Effector memory CD4-positive, alpha-beta T cell (primary cell): ENCODE data around the gene LIF.

ENCODE experiments used
- DNase-seq, 3 donors: peaks; one replicate each; pipeline ENCODE4 v3.0.0-alpha.2; 2020
- H3K27ac ChIP-seq: 2 replicates; pipeline ENCODE4 v1.7.0; 2013; ENCODE audit warnings: mild to moderate bottlenecking, low read length, moderate library complexity; ENCODE audit not compliant: insufficient read depth, poor library complexity, severe bottlenecking
- H3K27me3 ChIP-seq: replicated peaks from 2 replicates; pipeline ENCODE4 v1.7.0; 2013; ENCODE audit warnings: mild to moderate bottlenecking, low read length; ENCODE audit not compliant: insufficient read depth, control insufficient read depth, poor library complexity, severe bottlenecking
- H3K36me3 ChIP-seq: 2 replicates; pipeline ENCODE4 v1.7.0; 2013; ENCODE audit warnings: mild to moderate bottlenecking, low read length, moderate library complexity; ENCODE audit not compliant: control insufficient read depth, insufficient read depth
- H3K4me1 ChIP-seq: 2 replicates; pipeline ENCODE4 v1.7.0; 2013; ENCODE audit warnings: low read length, mild to moderate bottlenecking; ENCODE audit not compliant: control insufficient read depth, insufficient read depth, poor library complexity, severe bottlenecking
- H3K4me3 ChIP-seq: 2 replicates; pipeline ENCODE4 v1.7.0; 2013; ENCODE audit warnings: low read length, low read depth, mild to moderate bottlenecking; ENCODE audit not compliant: insufficient read depth, poor library complexity, severe bottlenecking
- H3K9me3 ChIP-seq: 2 replicates; pipeline ENCODE4 v1.7.0; 2013; ENCODE audit warnings: mild to moderate bottlenecking, low read length, moderate library complexity; ENCODE audit not compliant: control insufficient read depth

LIF gene

DNA sequence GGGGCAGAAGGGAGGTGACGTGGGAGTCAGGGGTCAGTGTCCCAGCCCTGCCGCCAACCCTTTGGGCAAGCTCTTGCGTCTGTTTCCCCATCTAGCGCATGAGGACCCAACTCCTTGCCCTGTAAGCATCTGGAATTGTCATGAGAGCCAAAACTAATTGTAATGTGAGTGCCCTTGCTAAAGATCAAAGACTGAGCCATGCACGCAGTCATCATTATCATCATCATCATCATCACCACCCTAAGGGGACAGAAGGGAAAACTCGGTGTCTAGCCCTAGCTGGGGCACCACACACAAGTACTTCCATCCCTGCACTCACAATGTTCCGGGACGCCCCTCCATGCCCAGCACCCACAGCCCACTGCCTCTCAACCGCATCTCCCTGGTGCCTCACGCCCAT, 2.5 kb downstream of the LIF start:
- no peak overlapping the region for H3K4me3 ChIP-seq

DNA sequence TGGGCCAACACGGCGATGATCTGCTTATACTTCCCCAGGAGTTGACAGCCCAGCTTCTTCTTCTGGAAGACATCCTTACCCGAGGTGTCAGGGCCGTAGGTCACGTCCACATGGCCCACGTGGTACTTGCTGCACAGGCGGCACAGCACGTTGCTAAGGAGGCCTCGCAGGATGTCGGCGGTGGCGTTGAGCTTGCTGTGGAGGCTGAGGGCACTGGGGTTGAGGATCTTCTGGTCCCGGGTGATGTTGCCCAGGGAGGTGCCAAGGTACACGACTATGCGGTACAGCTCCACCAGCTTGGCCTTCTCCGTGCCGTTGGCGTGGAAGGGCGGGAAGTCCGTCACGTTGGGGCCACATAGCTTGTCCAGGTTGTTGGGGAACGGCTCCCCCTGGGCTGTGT, 2.9 kb downstream of the LIF start:
- DNase-seq = no peak
- H3K27me3 ChIP-seq = no peaks in the 10 kb centered on the region
- no peak overlapping the region for H3K4me3 ChIP-seq

More for the DNA sequence above, 2.5 kb downstream of the LIF start:
- no peaks in the 10 kb centered on the region for H3K27me3 ChIP-seq
- peaks cover 26% of the 10 kb centered on the region for H3K4me1 ChIP-seq
- H3K9me3 ChIP-seq = no peaks in the 10 kb centered on the region
- DNase-seq = no peak
- H3K36me3 ChIP-seq = no peaks in the 10 kb centered on the region
- H3K27ac ChIP-seq = no peak overlapping the region

DNA sequence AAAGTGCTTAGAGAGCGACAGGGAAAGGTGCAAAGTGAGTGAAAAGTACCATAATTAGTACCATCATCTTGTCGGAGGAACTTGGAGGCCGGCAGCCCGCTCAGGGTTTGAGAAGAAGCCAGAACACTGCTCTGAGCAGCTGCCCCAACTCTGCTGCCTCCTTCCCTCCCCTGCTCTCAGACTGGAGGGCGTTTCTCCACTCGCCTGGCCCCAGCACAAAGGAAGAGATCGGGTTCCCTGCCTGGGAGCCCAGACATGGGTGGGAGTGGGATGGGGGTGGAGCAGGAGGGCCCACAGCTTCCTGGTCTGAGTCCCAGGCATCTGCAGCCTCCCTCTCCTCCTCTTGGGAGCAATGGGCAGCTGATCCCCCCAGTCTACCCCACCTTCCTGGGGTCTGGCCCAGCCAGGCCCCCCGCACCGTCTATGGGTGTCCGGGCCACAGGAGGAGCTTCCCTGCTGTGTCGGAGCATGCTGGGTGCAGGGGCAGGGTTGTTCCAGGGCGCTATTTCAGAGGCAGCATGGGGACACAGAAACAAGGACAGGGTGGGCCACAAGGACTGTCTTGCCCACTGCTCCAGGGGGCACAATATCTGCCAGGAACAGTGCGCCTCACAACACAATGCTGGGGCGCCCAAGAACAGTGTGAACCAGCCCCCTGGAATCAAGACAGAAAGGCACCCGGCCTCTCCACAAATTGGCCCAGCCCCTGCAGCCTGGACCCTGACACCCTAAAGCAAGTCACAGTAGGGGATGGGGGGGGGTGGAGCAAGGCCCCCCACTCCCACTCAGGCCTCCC, 4.8 kb downstream of the LIF start:
- Histone ChIP-seq H3K4me1 (peaks cover 20% of the 10 kb centered on the region), H3K4me3 (no peak overlapping the region), H3K27ac (no peak overlapping the region), H3K36me3 (no peaks in the 10 kb centered on the region), H3K9me3 (no peaks in the 10 kb centered on the region), H3K27me3 (no peaks in the 10 kb centered on the region)
- DNase-seq = no peak

More for the DNA sequence above, 2.9 kb downstream of the LIF start:
- no peaks in the 10 kb centered on the region for H3K36me3 ChIP-seq
- H3K9me3 ChIP-seq = no peaks in the 10 kb centered on the region
- no peak overlapping the region for H3K27ac ChIP-seq
- peaks cover 26% of the 10 kb centered on the region for H3K4me1 ChIP-seq

DNA sequence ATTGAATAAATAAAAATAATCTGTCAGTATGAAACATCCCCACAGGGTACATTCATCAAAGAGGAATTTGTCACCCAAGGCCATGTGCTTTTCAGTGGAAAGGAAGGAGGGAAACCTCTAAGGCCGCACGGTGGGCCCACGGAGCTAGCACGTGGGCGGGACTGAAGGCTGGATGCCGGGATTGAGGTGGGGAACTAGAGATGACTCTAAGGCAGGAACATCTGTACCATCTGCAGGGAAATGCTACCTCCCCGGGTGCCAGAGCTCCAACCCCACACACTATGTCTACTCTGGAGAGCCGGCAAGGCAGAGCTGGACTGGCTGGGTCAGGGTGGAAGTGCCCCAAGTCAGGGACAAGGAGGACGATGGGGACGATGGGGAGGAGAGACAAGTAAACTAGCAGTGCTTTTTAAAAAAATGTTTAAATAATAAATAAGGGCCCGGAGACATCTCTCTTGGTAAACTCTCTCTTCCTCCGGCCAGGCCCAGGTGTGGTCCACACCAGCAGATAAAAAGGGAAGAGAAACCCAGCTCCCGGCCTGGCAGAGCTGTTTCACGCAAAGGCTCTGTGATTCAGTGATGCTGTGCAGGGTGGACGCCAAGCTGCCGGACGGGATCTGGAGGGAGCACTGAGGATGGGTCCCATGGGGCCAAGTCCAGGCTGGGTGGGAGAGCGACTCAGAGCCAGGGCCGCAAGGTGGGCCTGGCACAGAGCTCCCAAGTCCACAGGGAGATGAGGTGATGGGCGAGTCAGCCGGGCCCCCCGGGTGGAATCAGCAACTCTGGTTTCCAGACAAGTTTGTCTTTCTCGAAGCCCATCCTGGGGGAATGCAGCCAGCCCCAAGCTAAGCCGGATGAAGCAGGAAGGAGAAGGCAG, 5.8 kb downstream of the LIF start:
- peaks cover 15% of the 10 kb centered on the region for H3K4me1 ChIP-seq
- H3K27me3 ChIP-seq = no peaks in the 10 kb centered on the region
- H3K4me3 ChIP-seq = no peak overlapping the region
- H3K36me3 ChIP-seq = no peaks in the 10 kb centered on the region
- H3K27ac ChIP-seq = no peak overlapping the region
- no peak for DNase-seq
- no peaks in the 10 kb centered on the region for H3K9me3 ChIP-seq

DNA sequence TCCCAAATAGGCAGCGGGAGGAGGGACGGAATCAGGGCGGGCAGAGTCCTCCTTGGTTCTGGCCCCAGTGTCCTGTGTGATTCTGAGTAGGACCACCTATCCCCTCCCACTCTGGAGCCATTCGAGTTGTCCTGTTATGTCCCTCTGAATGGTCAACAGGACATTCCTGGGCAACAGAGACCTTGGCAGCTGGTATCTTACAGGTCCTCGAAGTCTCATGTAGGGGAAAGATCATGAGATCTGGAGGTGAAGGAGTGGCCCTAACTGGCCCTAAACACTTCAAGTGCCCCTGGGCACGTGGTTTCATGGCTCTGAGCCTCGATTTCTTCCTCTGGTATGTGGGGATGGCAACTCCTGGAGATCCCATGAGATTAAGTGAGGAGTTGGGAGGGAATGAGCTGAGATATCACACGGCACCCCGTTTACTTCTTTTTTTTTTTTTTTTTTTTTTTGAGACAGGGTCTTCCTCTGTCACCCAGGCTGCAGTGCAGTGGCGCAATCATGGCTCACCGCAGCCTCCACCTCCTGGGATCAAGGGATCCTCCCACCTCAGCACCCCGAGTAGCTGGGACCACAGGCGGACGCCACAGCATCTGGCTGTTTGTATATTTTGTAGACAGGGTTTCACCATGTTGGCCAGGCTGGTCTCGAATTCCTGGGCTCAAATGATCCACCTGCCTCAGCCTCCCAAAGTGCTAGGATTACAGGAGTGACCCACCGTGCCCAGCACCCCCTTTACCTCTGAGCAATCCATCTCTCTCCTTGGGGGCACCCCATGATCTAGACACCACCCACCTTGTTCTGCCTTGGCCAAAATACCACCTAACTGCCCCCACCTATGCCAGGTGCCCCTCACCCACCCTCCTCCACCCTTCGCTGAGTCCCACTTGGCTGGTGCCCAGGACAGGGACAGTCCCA, 6.8 kb downstream of the LIF start:
- Histone ChIP-seq H3K27me3 (no peaks in the 10 kb centered on the region), H3K4me3 (no peak overlapping the region), H3K9me3 (no peaks in the 10 kb centered on the region), H3K4me1 (peaks cover 5% of the 10 kb centered on the region), H3K36me3 (no peaks in the 10 kb centered on the region), H3K27ac (no peak overlapping the region)
- no peak for DNase-seq

DNA sequence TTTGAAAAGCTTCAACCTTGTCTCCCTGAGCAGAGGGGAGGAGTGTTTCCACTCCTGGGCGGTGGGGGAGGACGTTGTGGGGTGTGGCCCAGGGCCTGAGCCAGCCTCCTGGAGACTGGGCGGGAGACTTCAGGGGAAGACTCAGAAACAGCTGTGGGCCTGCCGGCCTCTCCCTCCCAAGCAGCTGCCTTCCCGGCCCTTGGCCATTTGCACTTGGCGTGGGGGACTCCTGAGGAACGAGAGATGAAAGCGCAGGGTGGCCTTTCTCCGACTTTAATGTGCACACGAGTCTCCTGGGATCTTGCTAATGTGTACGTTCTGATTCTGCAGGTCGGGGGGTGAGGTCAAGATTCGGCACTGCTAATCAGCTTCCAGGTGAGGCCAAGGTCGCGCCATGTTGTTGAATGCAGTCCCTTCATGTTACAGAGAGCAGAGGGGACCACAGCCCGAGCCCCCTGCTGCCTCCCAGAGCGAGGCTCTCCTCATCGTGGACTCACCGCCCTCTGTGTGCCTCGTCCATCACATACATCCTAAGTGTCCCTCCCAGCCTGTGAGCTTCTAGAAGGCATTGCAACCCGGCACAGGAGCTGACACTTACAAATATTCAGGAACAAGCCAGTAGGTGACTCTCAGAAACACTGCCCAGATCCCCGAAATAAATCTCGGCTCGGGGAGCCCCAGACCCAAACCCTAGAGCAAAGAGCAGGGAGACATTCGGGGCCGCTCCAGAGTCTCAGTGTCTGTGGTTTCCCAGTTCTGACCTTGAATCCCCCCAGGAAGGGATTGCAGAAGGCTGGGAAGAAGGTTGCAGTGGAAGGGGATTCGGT, 7.7 kb downstream of the LIF start:
- peaks cover 3% of the 10 kb centered on the region for H3K4me1 ChIP-seq
- H3K9me3 ChIP-seq = no peaks in the 10 kb centered on the region
- no peaks in the 10 kb centered on the region for H3K36me3 ChIP-seq
- no peak overlapping the region for H3K4me3 ChIP-seq
- no peak overlapping the region for H3K27ac ChIP-seq
- no peak for DNase-seq
- no peaks in the 10 kb centered on the region for H3K27me3 ChIP-seq

DNA sequence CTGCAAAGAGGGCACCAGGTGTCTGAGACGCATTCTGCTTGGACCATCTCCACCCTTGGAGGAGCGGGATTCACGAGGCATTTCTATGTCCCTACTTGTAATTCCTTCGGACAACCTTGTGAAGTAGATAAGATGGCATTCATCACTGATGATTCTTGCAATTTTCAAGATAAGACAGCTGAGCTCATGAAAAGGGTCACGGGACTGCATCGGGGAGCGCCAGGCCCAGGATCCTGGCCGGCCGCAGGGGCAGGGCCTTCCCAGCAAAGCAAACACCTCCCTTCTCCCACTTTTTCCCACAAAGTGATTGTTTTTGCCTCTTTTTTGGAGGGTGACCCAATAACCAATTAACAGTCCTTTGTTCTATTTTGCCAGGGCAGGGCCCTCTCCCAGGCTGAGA, 8.4 kb downstream of the LIF start:
- Histone ChIP-seq H3K4me3 (no peak overlapping the region), H3K9me3 (no peaks in the 10 kb centered on the region), H3K36me3 (no peaks in the 10 kb centered on the region), H3K4me1 (no peaks in the 10 kb centered on the region), H3K27me3 (no peaks in the 10 kb centered on the region), H3K27ac (no peak overlapping the region)
- DNase-seq = no peak

DNA sequence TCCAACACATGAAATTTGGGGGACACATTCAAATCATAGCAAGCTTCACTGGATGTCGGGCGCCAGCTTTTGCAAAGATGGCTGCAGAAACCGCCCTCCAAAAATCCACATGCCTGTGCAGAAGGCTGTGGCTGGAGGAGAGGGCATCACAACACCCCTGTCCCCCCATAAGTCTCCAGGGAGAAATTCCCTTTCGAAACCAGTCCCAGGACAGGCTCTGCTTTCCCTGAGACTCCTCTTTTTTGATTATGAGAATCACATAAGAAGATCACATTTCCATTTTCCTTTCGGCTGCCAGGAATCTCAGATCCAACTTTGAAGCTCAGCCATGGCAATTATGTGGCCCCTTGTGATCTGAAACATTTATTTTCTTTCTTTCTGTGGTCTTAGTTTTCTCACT, 9.7 kb downstream of the LIF start:
- Histone ChIP-seq H3K9me3 (no peaks in the 10 kb centered on the region), H3K27me3 (no peaks in the 10 kb centered on the region), H3K36me3 (no peaks in the 10 kb centered on the region), H3K4me1 (no peaks in the 10 kb centered on the region), H3K4me3 (no peak overlapping the region), H3K27ac (no peak overlapping the region)
- no peak for DNase-seq

DNA sequence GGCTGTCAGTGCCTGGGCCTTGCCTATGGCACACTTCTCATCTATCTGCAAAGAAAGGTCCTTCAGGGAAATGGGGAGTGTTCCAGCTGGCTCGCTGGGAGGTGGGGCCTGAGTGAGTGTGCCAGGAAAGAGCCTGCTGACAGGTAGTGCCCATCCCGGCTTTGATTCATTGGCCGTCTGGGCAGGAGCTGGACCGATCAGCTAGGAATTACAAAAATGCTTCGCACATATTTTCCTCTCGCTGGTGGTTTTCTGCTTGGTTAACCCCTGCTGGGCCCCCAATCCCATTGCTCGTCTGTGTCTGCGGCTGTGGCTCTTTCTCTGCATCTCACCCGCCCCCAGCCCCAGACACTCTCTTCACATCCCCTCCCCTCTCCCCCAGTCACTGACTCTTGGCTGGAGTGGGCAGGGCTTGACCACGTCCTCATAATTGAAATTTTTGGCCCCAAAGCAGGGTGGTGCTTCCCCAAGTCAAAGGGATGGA, 10.8 kb downstream of the LIF start:
- Histone ChIP-seq H3K4me1 (no peaks in the 10 kb centered on the region), H3K27ac (no peak overlapping the region)
- DNase-seq = no peak

More for the DNA sequence above, 10.8 kb downstream of the LIF start:
- no peak overlapping the region for H3K4me3 ChIP-seq
- H3K9me3 ChIP-seq = no peaks in the 10 kb centered on the region
- H3K27me3 ChIP-seq = no peaks in the 10 kb centered on the region
- H3K36me3 ChIP-seq = no peaks in the 10 kb centered on the region
